Liver (tissue), 3 donors: ENCODE data around the gene SHH.

Experiments
- FOXA1 ChIP-seq: IDR thresholded peaks from 2 replicates; pipeline ENCODE4 v1.6.1; 2016; ENCODE audit warnings: antibody characterized with exemption
- GABPA ChIP-seq, 2 donors: IDR thresholded peaks in 1 of 2; conservative IDR thresholded peaks in 1 of 2; 2 replicates each; pipeline ENCODE4 v1.6.1; 2016; ENCODE audit warnings: antibody characterized with exemption in 2 of 2, mild to moderate bottlenecking in 1 of 2, moderate library complexity in 1 of 2
- RXRA ChIP-seq, 2 donors: IDR thresholded peaks; 2 replicates each; pipeline ENCODE4 v1.6.1; 2017 to 2018; ENCODE audit warnings: antibody characterized with exemption in 2 of 2, mild to moderate bottlenecking in 1 of 2
- SP1 ChIP-seq: IDR thresholded peaks from 2 replicates; pipeline ENCODE4 v1.6.1; 2018; ENCODE audit warnings: antibody characterized with exemption, mild to moderate bottlenecking
- TAF1 ChIP-seq: conservative IDR thresholded peaks from 2 replicates; pipeline ENCODE4 v1.6.1; 2016; ENCODE audit warnings: antibody characterized with exemption, mild to moderate bottlenecking
- TF ChIP-seq, protein P1 (sequence below): fragments of 150-350 bp; IDR thresholded peaks from 2 replicates; pipeline ENCODE4 v1.5.1; 2017; ENCODE audit warnings: improper control_type of control experiment, low read depth, low read length; ENCODE audit not compliant: missing input control
- TF ChIP-seq, protein P2 (sequence below): IDR thresholded peaks from 2 replicates; pipeline ENCODE4 v1.6.1; 2016; ENCODE audit warnings: antibody characterized with exemption, mild to moderate bottlenecking
- donor health status: healthy.
- donor health status: healthy.

DNA sequence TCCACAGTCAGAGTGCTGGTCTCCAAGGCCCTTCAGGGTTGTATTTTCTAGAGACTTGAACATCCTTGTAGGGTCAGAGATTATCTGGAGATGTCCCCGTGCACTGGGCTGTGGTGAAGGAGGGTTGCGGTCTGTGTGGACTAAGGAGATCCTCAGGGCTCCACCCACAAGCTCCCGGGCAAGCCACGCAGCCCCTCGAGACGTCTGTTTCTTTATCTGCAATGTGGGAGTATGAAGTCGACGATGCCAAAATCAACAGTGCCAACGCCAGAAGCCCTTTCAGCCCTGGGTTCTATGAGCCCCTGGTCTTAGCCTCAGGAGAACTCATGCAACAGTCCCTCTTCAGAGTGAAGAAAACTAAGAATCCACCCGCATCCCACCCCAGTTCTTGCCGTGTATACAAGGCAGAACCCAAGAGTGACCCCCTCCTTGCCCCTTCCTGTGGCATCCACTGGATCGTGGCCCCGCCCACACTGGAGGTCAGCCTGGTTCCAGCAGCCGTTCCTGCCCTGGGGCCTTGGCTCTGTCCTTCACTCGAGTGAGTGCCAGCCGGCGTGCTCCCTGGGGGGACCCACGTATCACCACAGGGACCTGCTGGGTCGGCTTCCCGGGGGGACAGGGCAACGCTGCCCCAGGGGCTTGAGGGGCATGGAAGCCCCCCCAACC is 6.0 kb upstream of the SHH start:
- TF ChIP-seq GABPA (IDR thresholded peaks at IDR 0.05 in 1 of 2, conservative IDR thresholded peaks at IDR 0.05 in 1 of 2) (no peak), TAF1 (no peak), SP1 (no peak), RXRA (IDR thresholded peaks at IDR 0.05) (no peak), FOXA1 (no peak)
- TF ChIP-seq, protein P1, sequence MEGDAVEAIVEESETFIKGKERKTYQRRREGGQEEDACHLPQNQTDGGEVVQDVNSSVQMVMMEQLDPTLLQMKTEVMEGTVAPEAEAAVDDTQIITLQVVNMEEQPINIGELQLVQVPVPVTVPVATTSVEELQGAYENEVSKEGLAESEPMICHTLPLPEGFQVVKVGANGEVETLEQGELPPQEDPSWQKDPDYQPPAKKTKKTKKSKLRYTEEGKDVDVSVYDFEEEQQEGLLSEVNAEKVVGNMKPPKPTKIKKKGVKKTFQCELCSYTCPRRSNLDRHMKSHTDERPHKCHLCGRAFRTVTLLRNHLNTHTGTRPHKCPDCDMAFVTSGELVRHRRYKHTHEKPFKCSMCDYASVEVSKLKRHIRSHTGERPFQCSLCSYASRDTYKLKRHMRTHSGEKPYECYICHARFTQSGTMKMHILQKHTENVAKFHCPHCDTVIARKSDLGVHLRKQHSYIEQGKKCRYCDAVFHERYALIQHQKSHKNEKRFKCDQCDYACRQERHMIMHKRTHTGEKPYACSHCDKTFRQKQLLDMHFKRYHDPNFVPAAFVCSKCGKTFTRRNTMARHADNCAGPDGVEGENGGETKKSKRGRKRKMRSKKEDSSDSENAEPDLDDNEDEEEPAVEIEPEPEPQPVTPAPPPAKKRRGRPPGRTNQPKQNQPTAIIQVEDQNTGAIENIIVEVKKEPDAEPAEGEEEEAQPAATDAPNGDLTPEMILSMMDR, result no peak
- TF ChIP-seq, protein P2, sequence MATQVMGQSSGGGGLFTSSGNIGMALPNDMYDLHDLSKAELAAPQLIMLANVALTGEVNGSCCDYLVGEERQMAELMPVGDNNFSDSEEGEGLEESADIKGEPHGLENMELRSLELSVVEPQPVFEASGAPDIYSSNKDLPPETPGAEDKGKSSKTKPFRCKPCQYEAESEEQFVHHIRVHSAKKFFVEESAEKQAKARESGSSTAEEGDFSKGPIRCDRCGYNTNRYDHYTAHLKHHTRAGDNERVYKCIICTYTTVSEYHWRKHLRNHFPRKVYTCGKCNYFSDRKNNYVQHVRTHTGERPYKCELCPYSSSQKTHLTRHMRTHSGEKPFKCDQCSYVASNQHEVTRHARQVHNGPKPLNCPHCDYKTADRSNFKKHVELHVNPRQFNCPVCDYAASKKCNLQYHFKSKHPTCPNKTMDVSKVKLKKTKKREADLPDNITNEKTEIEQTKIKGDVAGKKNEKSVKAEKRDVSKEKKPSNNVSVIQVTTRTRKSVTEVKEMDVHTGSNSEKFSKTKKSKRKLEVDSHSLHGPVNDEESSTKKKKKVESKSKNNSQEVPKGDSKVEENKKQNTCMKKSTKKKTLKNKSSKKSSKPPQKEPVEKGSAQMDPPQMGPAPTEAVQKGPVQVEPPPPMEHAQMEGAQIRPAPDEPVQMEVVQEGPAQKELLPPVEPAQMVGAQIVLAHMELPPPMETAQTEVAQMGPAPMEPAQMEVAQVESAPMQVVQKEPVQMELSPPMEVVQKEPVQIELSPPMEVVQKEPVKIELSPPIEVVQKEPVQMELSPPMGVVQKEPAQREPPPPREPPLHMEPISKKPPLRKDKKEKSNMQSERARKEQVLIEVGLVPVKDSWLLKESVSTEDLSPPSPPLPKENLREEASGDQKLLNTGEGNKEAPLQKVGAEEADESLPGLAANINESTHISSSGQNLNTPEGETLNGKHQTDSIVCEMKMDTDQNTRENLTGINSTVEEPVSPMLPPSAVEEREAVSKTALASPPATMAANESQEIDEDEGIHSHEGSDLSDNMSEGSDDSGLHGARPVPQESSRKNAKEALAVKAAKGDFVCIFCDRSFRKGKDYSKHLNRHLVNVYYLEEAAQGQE, result no peak
